Measurements from ENCODE around the gene FREM2.

GRCh38 chr13:38684714-38685113, 2.2 kb upstream of the FREM2 start:
- TF ChIP-seq GABPA (IDR thresholded peaks at IDR 0.05; ENCODE audit: low read depth): no peak
- TF ChIP-seq FOXJ3 (CRISPR knock-in tag; IDR thresholded peaks at IDR 0.05): no peak
- TF ChIP-seq CTCF (IDR thresholded peaks at IDR 0.05): no peak
- no peak for TF ChIP-seq RAD21 (IDR thresholded peaks at IDR 0.05; ENCODE audit: low read length)
- TF ChIP-seq FOXM1 (IDR thresholded peaks at IDR 0.05; ENCODE audit: low read depth): no peak
- no peak for TF ChIP-seq CHD2 (IDR thresholded peaks at IDR 0.05; ENCODE audit: low read length, partially characterized antibody)
- no peak for TF ChIP-seq EP300 (IDR thresholded peaks at IDR 0.05; ENCODE audit: borderline replicate concordance in 1 of 2, low read depth in 1 of 2, low read length in 1 of 2)
